ENCODE results near the gene DDO.

DNA sequence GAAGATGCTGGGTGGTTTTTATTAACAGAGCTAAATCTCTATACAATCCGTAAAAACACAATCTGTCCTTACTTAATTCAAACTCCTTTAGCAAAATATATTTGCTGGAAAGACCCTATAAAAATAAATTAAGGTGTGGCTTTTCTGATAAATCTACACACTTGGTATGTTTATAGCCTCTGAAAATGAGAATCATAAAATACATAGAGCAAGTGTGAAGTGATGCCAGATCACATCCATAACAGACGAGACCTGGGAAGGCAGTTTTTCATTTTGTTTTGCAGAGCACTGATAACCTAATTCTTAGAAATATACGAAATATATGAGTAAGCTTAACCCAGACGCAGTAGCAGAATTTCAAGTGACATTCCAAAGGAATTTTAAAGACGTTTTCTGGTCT lies 10.4 kb upstream of the DDO start:
- TF ChIP-seq SIRT6 (IDR thresholded peaks at IDR 0.05; ENCODE audit: low read length): no peak
- TF ChIP-seq, protein P1, sequence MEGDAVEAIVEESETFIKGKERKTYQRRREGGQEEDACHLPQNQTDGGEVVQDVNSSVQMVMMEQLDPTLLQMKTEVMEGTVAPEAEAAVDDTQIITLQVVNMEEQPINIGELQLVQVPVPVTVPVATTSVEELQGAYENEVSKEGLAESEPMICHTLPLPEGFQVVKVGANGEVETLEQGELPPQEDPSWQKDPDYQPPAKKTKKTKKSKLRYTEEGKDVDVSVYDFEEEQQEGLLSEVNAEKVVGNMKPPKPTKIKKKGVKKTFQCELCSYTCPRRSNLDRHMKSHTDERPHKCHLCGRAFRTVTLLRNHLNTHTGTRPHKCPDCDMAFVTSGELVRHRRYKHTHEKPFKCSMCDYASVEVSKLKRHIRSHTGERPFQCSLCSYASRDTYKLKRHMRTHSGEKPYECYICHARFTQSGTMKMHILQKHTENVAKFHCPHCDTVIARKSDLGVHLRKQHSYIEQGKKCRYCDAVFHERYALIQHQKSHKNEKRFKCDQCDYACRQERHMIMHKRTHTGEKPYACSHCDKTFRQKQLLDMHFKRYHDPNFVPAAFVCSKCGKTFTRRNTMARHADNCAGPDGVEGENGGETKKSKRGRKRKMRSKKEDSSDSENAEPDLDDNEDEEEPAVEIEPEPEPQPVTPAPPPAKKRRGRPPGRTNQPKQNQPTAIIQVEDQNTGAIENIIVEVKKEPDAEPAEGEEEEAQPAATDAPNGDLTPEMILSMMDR (IDR thresholded peaks at IDR 0.05; ENCODE audit: control extremely low read depth in 1 of 3, insufficient read depth in 1 of 3, low read depth in 1 of 3, low read length in 3 of 3): no peak
- no peak for TF ChIP-seq NRF1 (IDR thresholded peaks at IDR 0.05; ENCODE audit: low read depth, low read length)
- TF ChIP-seq CEBPB (IDR thresholded peaks at IDR 0.05; ENCODE audit: low read depth, low read length): no peak
- no peak for TF ChIP-seq SRF (IDR thresholded peaks at IDR 0.05; ENCODE audit: low read depth, low read length)
- TF ChIP-seq TBP (IDR thresholded peaks at IDR 0.05; ENCODE audit: low read depth, low read length): no peak
- TF ChIP-seq POLR2AphosphoS5 (IDR thresholded peaks at IDR 0.05; ENCODE audit: low read depth, low read length): no peak
